SK-N-MC (cell line): ENCODE results near the gene ADCY2.

Source experiments
- DNase-seq: peaks from one replicate; pipeline ENCODE4 v3.0.0-alpha.2; 2011; ENCODE audit warnings: low read depth, low spot score
- H3K27ac ChIP-seq: fragments of 200-600 bp; sonication (generic); 2 replicates; pipeline ENCODE4 v1.5.1; 2016; ENCODE audit warnings: mixed run types
- H3K36me3 ChIP-seq: fragments of 200-600 bp; sonication (generic); 2 replicates; pipeline ENCODE4 v1.6.1; 2017; ENCODE audit warnings: antibody characterized with exemption, low read length, mixed read lengths; ENCODE audit not compliant: insufficient read depth
- H3K4me3 ChIP-seq: fragments of 200-600 bp; sonication (generic); 2 replicates; pipeline ENCODE4 v1.5.1; 2016
- H3K9ac ChIP-seq: fragments of 200-600 bp; sonication (generic); 2 replicates; pipeline ENCODE4 v1.8.0; 2017; ENCODE audit warnings: mixed run types, mixed read lengths; ENCODE audit not compliant: insufficient read length
- H3K9me3 ChIP-seq: fragments of 200-600 bp; sonication (generic); 2 replicates; pipeline ENCODE4 v1.6.1; 2017; ENCODE audit warnings: low read depth, mild to moderate bottlenecking, antibody characterized with exemption, low read length, moderate library complexity, mixed read lengths
- EZH2 ChIP-seq: fragments of 200-600 bp; sonication (generic); IDR thresholded peaks from one replicate; pipeline ENCODE4 v1.6.1; 2017; ENCODE audit warnings: antibody characterized with exemption
- FOXP2 ChIP-seq: optimal IDR thresholded peaks from 2 replicates; pipeline ENCODE3; 2011; ENCODE audit warnings: mild to moderate bottlenecking, moderate library complexity; ENCODE audit not compliant: insufficient read depth; ENCODE audit errors: extremely low read length, control extremely low read depth
- POLR2AphosphoS5 ChIP-seq: IDR thresholded peaks from 2 replicates; pipeline ENCODE4 v1.6.1; 2012; ENCODE audit warnings: mild to moderate bottlenecking, low read depth, low read length, borderline replicate concordance

ADCY2 gene

GRCh38 chr5:7741415-7742065 is 345.6 kb downstream of the ADCY2 start:
- no peak for DNase-seq
- TF ChIP-seq FOXP2: no peak
- no peak for TF ChIP-seq POLR2AphosphoS5
- TF ChIP-seq EZH2: no peak
- H3K9me3 ChIP-seq: no peaks in the 10 kb centered on the region
- H3K9ac ChIP-seq: no peak overlapping the region
- H3K4me3 ChIP-seq: no peak overlapping the region
- H3K27ac ChIP-seq: no peak overlapping the region
- H3K36me3 ChIP-seq: no peaks in the 10 kb centered on the region

- Histone ChIP-seq H3K36me3 (no peaks in the 10 kb centered on the region), H3K9ac (no peak overlapping the region), H3K9me3 (no peaks in the 10 kb centered on the region), H3K4me3 (no peak overlapping the region), H3K27ac (no peak overlapping the region)
- TF ChIP-seq FOXP2 (no peak), POLR2AphosphoS5 (no peak), EZH2 (no peak)
- no peak for DNase-seq
These were observed 346.3 kb downstream of the ADCY2 start for GRCh38 chr5:7742241-7742656.

- TF ChIP-seq EZH2: no peak
- TF ChIP-seq FOXP2: no peak
- no peaks in the 10 kb centered on the region for H3K9me3 ChIP-seq
- no peaks in the 10 kb centered on the region for H3K36me3 ChIP-seq
- no peak overlapping the region for H3K4me3 ChIP-seq
- no peak overlapping the region for H3K9ac ChIP-seq
- DNase-seq: peak; percentile 26
- no peak overlapping the region for H3K27ac ChIP-seq
These were observed 350.1 kb downstream of the ADCY2 start for GRCh38 chr5:7745882-7746610.

DNA sequence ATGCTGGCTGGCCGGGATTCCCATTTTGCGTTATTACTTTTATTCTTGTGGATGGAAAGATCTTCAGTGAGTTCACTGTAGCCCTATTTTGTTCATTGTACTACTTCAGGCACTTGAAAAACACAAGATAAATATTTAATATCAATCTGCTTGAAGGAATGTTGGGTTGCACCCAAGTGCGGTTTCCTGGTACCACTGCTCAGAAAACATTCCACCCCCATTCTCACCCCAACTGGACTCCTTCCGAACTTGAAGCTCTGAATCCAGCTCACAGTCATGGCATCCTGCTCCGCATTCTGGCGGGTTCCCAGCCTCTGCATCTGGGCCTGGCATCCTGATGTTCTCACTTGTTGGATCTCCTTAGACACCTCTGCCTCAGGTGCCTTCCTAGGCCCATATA is 351.8 kb downstream of the ADCY2 start:
- H3K36me3 ChIP-seq: no peaks in the 10 kb centered on the region
- DNase-seq: no peak
- TF ChIP-seq EZH2: no peak
- TF ChIP-seq FOXP2: no peak
- no peak for TF ChIP-seq POLR2AphosphoS5
- no peaks in the 10 kb centered on the region for H3K9me3 ChIP-seq
- H3K27ac ChIP-seq: no peak overlapping the region
- H3K9ac ChIP-seq: no peak overlapping the region
- no peak overlapping the region for H3K4me3 ChIP-seq

DNA sequence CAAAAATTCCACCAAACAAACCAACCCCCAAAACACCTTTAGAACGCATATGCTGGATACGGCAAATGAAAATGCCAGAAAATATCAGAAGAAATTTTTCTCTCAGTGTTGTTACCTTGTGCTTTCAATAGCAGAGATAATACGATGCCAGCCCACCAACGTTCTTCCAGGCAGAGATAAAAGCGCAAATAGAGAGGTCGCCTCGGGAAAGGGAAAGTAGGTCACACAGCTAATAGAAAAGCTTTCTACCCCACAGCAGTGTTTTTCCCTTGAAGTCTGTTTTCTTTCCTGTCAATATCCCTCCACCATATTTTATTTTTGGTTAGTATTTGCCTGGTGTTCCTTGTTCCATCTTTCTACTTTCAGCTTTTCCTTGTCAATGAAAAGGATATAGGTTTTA is 353.7 kb downstream of the ADCY2 start:
- DNase-seq: no peak
- Histone ChIP-seq H3K4me3 (no peak overlapping the region), H3K9ac (no peak overlapping the region), H3K36me3 (no peaks in the 10 kb centered on the region), H3K9me3 (no peaks in the 10 kb centered on the region), H3K27ac (no peak overlapping the region)
- TF ChIP-seq EZH2: no peak
- TF ChIP-seq FOXP2: no peak

GRCh38 chr5:7751874-7752273 is 355.9 kb downstream of the ADCY2 start:
- no peak overlapping the region for H3K4me3 ChIP-seq
- H3K9ac ChIP-seq: no peak overlapping the region
- TF ChIP-seq POLR2AphosphoS5: no peak
- no peak for TF ChIP-seq FOXP2
- no peak for TF ChIP-seq EZH2
- no peak for DNase-seq
- no peak overlapping the region for H3K27ac ChIP-seq
- H3K9me3 ChIP-seq: no peaks in the 10 kb centered on the region
- no peaks in the 10 kb centered on the region for H3K36me3 ChIP-seq

DNA sequence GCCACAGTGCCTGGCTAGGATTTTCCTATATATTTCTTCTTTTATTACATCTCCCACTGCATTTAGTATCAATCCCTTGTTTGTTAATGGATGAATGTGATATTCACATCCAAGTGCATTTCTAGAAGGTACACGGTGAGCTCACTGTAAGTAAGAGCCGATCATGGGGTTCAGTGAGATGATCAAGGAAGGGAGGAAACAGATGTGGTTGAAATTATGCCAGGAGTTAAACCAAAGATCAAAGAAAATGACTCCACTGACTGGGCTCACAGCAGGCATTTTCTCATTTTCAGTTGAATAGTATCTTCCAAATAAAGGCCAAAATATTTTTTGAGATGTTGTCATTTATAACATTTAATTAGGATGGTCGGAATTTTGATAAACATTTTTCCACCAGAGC is 357.2 kb downstream of the ADCY2 start:
- no peak overlapping the region for H3K9ac ChIP-seq
- DNase-seq: no peak
- H3K27ac ChIP-seq: no peak overlapping the region
- no peaks in the 10 kb centered on the region for H3K36me3 ChIP-seq
- no peak overlapping the region for H3K4me3 ChIP-seq
- no peak for TF ChIP-seq FOXP2
- no peak for TF ChIP-seq EZH2
- TF ChIP-seq POLR2AphosphoS5: no peak
- no peaks in the 10 kb centered on the region for H3K9me3 ChIP-seq

GRCh38 chr5:7753596-7753995 is 357.7 kb downstream of the ADCY2 start:
- Histone ChIP-seq H3K9me3 (no peaks in the 10 kb centered on the region), H3K36me3 (no peaks in the 10 kb centered on the region), H3K9ac (no peak overlapping the region), H3K4me3 (no peak overlapping the region), H3K27ac (no peak overlapping the region)
- TF ChIP-seq FOXP2 (no peak), POLR2AphosphoS5 (no peak), EZH2 (no peak)
- DNase-seq: no peak
